Measurements from ENCODE around the gene ALDH9A1.

The ALDH9A1 gene

GRCh38 chr1:165666152-165666825 lies 32.1 kb downstream of the ALDH9A1 start:
- H3K27ac ChIP-seq (replicated peaks; ENCODE audit: low read length) = no peak overlapping the region

GRCh38 chr1:165662186-165662585 lies 36.2 kb downstream of the ALDH9A1 start:
- Histone ChIP-seq H4K91ac (ENCODE audit: low read depth, low read length, poor library complexity) (no peak overlapping the region), H2AK5ac (ENCODE audit: low read depth, low read length) (no peak overlapping the region), H3K27ac (replicated peaks; ENCODE audit: low read length) (no peak overlapping the region), H3K23ac (ENCODE audit: low read depth, low read length, poor library complexity) (no peak overlapping the region), H2BK12ac (ENCODE audit: low read length) (no peak overlapping the region), H3K18ac (ENCODE audit: low read length) (no peak overlapping the region), H3K9me3 (replicated peaks in 1 of 2; ENCODE audit: control insufficient read depth in 2 of 2, insufficient read depth in 1 of 2, low read depth in 1 of 2, low read length in 2 of 2) (no peaks in the 10 kb centered on the region), H3K14ac (ENCODE audit: low read length) (no peak overlapping the region), H3K36me3 (replicated peaks in 1 of 2; ENCODE audit: control insufficient read depth in 2 of 2, insufficient read depth in 2 of 2, low read length in 2 of 2) (peaks cover 24 to 86% of the 10 kb centered on the region in 2 donors), H3K4ac (ENCODE audit: low read length) (no peak overlapping the region), H2BK120ac (ENCODE audit: low read depth, low read length) (no peak overlapping the region), H3K4me1 (ENCODE audit: control insufficient read depth in 2 of 2, insufficient read depth in 1 of 2, low read depth in 1 of 2, low read length in 2 of 2) (no peaks in the 10 kb centered on the region), H3K27me3 (ENCODE audit: control insufficient read depth in 3 of 3, insufficient read depth in 3 of 3, low read depth in 1 of 3, low read length in 3 of 3) (no peaks in the 10 kb centered on the region), H3K4me2 (ENCODE audit: insufficient read depth, low read length, poor library complexity, severe bottlenecking) (no peak overlapping the region), H3K4me3 (ENCODE audit: low read length in 2 of 2) (no peak overlapping the region), H2BK5ac (ENCODE audit: low read length) (no peak overlapping the region), H3K79me1 (ENCODE audit: low read depth, low read length) (no peaks in the 10 kb centered on the region), H4K8ac (ENCODE audit: low read depth, low read length) (no peak overlapping the region), H3K9ac (ENCODE audit: low read depth, low read length, poor library complexity) (no peak overlapping the region), H2BK15ac (ENCODE audit: low read length) (no peak overlapping the region), H2AFZ (ENCODE audit: low read length) (no peak overlapping the region)
- WGBS, 2 donors (ENCODE audit: extremely low coverage in 2 of 2, insufficient read length in 2 of 2, insufficient replicate concordance in 1 of 2) = no CpG with 5 or more reads among the region's 3 CpGs
- no peak for DNase-seq (ENCODE audit: low spot score)

More at GRCh38 chr1:165666152-165666825, 32.1 kb downstream of the ALDH9A1 start:
- H2BK120ac ChIP-seq (ENCODE audit: low read depth, low read length) = no peak overlapping the region
- no peak for DNase-seq (ENCODE audit: low spot score)
- H3K27me3 ChIP-seq (ENCODE audit: control insufficient read depth in 3 of 3, insufficient read depth in 3 of 3, low read depth in 1 of 3, low read length in 3 of 3) = no peaks in the 10 kb centered on the region
- H3K9ac ChIP-seq (ENCODE audit: low read depth, low read length, poor library complexity) = no peak overlapping the region
- no peak overlapping the region for H3K14ac ChIP-seq (ENCODE audit: low read length)
- H3K4ac ChIP-seq (ENCODE audit: low read length) = no peak overlapping the region
- no peak overlapping the region for H4K8ac ChIP-seq (ENCODE audit: low read depth, low read length)
- WGBS, 2 donors (ENCODE audit: extremely low coverage in 2 of 2, insufficient read length in 2 of 2, insufficient replicate concordance in 1 of 2) = no CpG with 5 or more reads among the region's 5 CpGs
- H4K91ac ChIP-seq (ENCODE audit: low read depth, low read length, poor library complexity) = no peak overlapping the region
- peaks cover 26 to 100% of the 10 kb centered on the region in 2 donors for H3K36me3 ChIP-seq (replicated peaks in 1 of 2; ENCODE audit: control insufficient read depth in 2 of 2, insufficient read depth in 2 of 2, low read length in 2 of 2)
- no peak overlapping the region for H2BK15ac ChIP-seq (ENCODE audit: low read length)
- no peak overlapping the region for H2BK12ac ChIP-seq (ENCODE audit: low read length)
- no peaks in the 10 kb centered on the region for H3K79me1 ChIP-seq (ENCODE audit: low read depth, low read length)
- H3K4me3 ChIP-seq (ENCODE audit: low read length in 2 of 2) = no peak overlapping the region
- H2AK5ac ChIP-seq (ENCODE audit: low read depth, low read length) = no peak overlapping the region
- no peak overlapping the region for H2AFZ ChIP-seq (ENCODE audit: low read length)
- no peaks in the 10 kb centered on the region for H3K9me3 ChIP-seq (replicated peaks in 1 of 2; ENCODE audit: control insufficient read depth in 2 of 2, insufficient read depth in 1 of 2, low read depth in 1 of 2, low read length in 2 of 2)
- no peak overlapping the region for H3K23ac ChIP-seq (ENCODE audit: low read depth, low read length, poor library complexity)
- H2BK5ac ChIP-seq (ENCODE audit: low read length) = no peak overlapping the region
- no peak overlapping the region for H3K18ac ChIP-seq (ENCODE audit: low read length)
- H3K4me1 ChIP-seq (ENCODE audit: control insufficient read depth in 2 of 2, insufficient read depth in 1 of 2, low read depth in 1 of 2, low read length in 2 of 2) = no peaks in the 10 kb centered on the region
- no peak overlapping the region for H3K4me2 ChIP-seq (ENCODE audit: insufficient read depth, low read length, poor library complexity, severe bottlenecking)

- Histone ChIP-seq H2BK12ac (ENCODE audit: low read length) (no peak overlapping the region), H3K14ac (ENCODE audit: low read length) (no peak overlapping the region), H2BK120ac (ENCODE audit: low read depth, low read length) (no peak overlapping the region), H2AK5ac (ENCODE audit: low read depth, low read length) (no peak overlapping the region), H3K27me3 (ENCODE audit: control insufficient read depth in 3 of 3, insufficient read depth in 3 of 3, low read depth in 1 of 3, low read length in 3 of 3) (no peaks in the 10 kb centered on the region), H3K4me2 (ENCODE audit: insufficient read depth, low read length, poor library complexity, severe bottlenecking) (no peak overlapping the region), H4K91ac (ENCODE audit: low read depth, low read length, poor library complexity) (no peak overlapping the region), H2BK15ac (ENCODE audit: low read length) (no peak overlapping the region), H2BK5ac (ENCODE audit: low read length) (no peak overlapping the region), H3K4me3 (ENCODE audit: low read length in 2 of 2) (no peak overlapping the region), H3K18ac (ENCODE audit: low read length) (no peak overlapping the region), H3K36me3 (replicated peaks in 1 of 2; ENCODE audit: control insufficient read depth in 2 of 2, insufficient read depth in 2 of 2, low read length in 2 of 2) (peaks cover 23 to 86% of the 10 kb centered on the region in 2 donors), H2AFZ (ENCODE audit: low read length) (no peak overlapping the region), H3K23ac (ENCODE audit: low read depth, low read length, poor library complexity) (no peak overlapping the region), H3K9me3 (replicated peaks in 1 of 2; ENCODE audit: control insufficient read depth in 2 of 2, insufficient read depth in 1 of 2, low read depth in 1 of 2, low read length in 2 of 2) (no peaks in the 10 kb centered on the region), H3K4ac (ENCODE audit: low read length) (no peak overlapping the region), H3K9ac (ENCODE audit: low read depth, low read length, poor library complexity) (no peak overlapping the region), H3K4me1 (ENCODE audit: control insufficient read depth in 2 of 2, insufficient read depth in 1 of 2, low read depth in 1 of 2, low read length in 2 of 2) (no peaks in the 10 kb centered on the region), H3K79me1 (ENCODE audit: low read depth, low read length) (no peaks in the 10 kb centered on the region), H3K27ac (replicated peaks; ENCODE audit: low read length) (no peak overlapping the region), H4K8ac (ENCODE audit: low read depth, low read length) (no peak overlapping the region)
- DNase-seq (ENCODE audit: low spot score) = no peak
- no CpG with 5 or more reads among the region's 2 CpGs for WGBS, 2 donors (ENCODE audit: extremely low coverage in 2 of 2, insufficient read length in 2 of 2, insufficient replicate concordance in 1 of 2)
Measured at GRCh38 chr1:165661703-165662102, 36.7 kb downstream of the ALDH9A1 start.

- no peak overlapping the region for H4K91ac ChIP-seq (ENCODE audit: low read depth, low read length, poor library complexity)
- no CpG with 5 or more reads among the region's 3 CpGs for WGBS, 2 donors (ENCODE audit: extremely low coverage in 2 of 2, insufficient read length in 2 of 2, insufficient replicate concordance in 1 of 2)
- H3K4me3 ChIP-seq (ENCODE audit: low read length in 2 of 2) = no peak overlapping the region
- no peaks in the 10 kb centered on the region for H3K79me1 ChIP-seq (ENCODE audit: low read depth, low read length)
- no peaks in the 10 kb centered on the region for H3K9me3 ChIP-seq (replicated peaks in 1 of 2; ENCODE audit: control insufficient read depth in 2 of 2, insufficient read depth in 1 of 2, low read depth in 1 of 2, low read length in 2 of 2)
- no peak overlapping the region for H3K27ac ChIP-seq (replicated peaks; ENCODE audit: low read length)
- H2BK12ac ChIP-seq (ENCODE audit: low read length) = no peak overlapping the region
- no peak overlapping the region for H3K14ac ChIP-seq (ENCODE audit: low read length)
- no peak overlapping the region for H2AK5ac ChIP-seq (ENCODE audit: low read depth, low read length)
- H3K4ac ChIP-seq (ENCODE audit: low read length) = no peak overlapping the region
- H4K8ac ChIP-seq (ENCODE audit: low read depth, low read length) = no peak overlapping the region
- H2BK15ac ChIP-seq (ENCODE audit: low read length) = no peak overlapping the region
- H2AFZ ChIP-seq (ENCODE audit: low read length) = no peak overlapping the region
- H2BK5ac ChIP-seq (ENCODE audit: low read length) = no peak overlapping the region
- H3K4me1 ChIP-seq (ENCODE audit: control insufficient read depth in 2 of 2, insufficient read depth in 1 of 2, low read depth in 1 of 2, low read length in 2 of 2) = no peaks in the 10 kb centered on the region
- no peak overlapping the region for H3K9ac ChIP-seq (ENCODE audit: low read depth, low read length, poor library complexity)
- peak; percentile 8 for DNase-seq (ENCODE audit: low spot score)
- H3K4me2 ChIP-seq (ENCODE audit: insufficient read depth, low read length, poor library complexity, severe bottlenecking) = no peak overlapping the region
- H3K27me3 ChIP-seq (ENCODE audit: control insufficient read depth in 3 of 3, insufficient read depth in 3 of 3, low read depth in 1 of 3, low read length in 3 of 3) = no peaks in the 10 kb centered on the region
- no peak overlapping the region for H2BK120ac ChIP-seq (ENCODE audit: low read depth, low read length)
- no peak overlapping the region for H3K23ac ChIP-seq (ENCODE audit: low read depth, low read length, poor library complexity)
- no peak overlapping the region for H3K18ac ChIP-seq (ENCODE audit: low read length)
- H3K36me3 ChIP-seq (replicated peaks in 1 of 2; ENCODE audit: control insufficient read depth in 2 of 2, insufficient read depth in 2 of 2, low read length in 2 of 2) = peaks cover 17 to 86% of the 10 kb centered on the region in 2 donors
Measured at GRCh38 chr1:165659581-165659895, 38.8 kb downstream of the ALDH9A1 start.
